BLaER1 (cell line): ENCODE measurements around the gene SSR1.

Source experiments
- H3K27ac ChIP-seq: shearing (Covaris generic); formaldehyde crosslinking; 2 replicates; pipeline ENCODE4 v1.8.1; 2022
- H3K27me3 ChIP-seq: shearing (Covaris generic); formaldehyde crosslinking; 2 replicates; pipeline ENCODE4 v1.8.1; 2022
- H3K36me3 ChIP-seq: shearing (Covaris generic); formaldehyde crosslinking; 2 replicates; pipeline ENCODE4 v1.8.1; 2022
- H3K4me1 ChIP-seq: shearing (Covaris generic); formaldehyde crosslinking; 2 replicates; pipeline ENCODE4 v1.8.1; 2022
- H3K4me2 ChIP-seq: shearing (Covaris generic); formaldehyde crosslinking; 2 replicates; pipeline ENCODE4 v1.8.1; 2022
- H3K4me3 ChIP-seq: shearing (Covaris generic); formaldehyde crosslinking; 2 replicates; pipeline ENCODE4 v1.8.1; 2022
- H3K9ac ChIP-seq: shearing (Covaris generic); formaldehyde crosslinking; 2 replicates; pipeline ENCODE4 v1.8.1; 2022
- H3K9me3 ChIP-seq: shearing (Covaris generic); formaldehyde crosslinking; 2 replicates; pipeline ENCODE4 v1.8.1; 2022
- H4K20me1 ChIP-seq: shearing (Covaris generic); formaldehyde crosslinking; 2 replicates; pipeline ENCODE4 v1.8.1; 2022
- Cebpa-rat ChIP-seq: shearing (Covaris generic); IDR thresholded peaks from 2 replicates; pipeline ENCODE4 v1.8.1; 2022

Gene SSR1

GRCh38 chr6:7260291-7261031, 52.5 kb downstream of the SSR1 start:
- H3K9ac ChIP-seq = peak overlapping the region; percentile 67
- H3K9me3 ChIP-seq = peaks cover 18% of the 10 kb centered on the region
- peak overlapping the region; percentile 99 for H3K4me2 ChIP-seq
- TF ChIP-seq Cebpa-rat = no peak
- H3K4me1 ChIP-seq = peaks cover 54% of the 10 kb centered on the region
- no peaks in the 10 kb centered on the region for H4K20me1 ChIP-seq
- H3K4me3 ChIP-seq = peak overlapping the region; percentile 65
- no peaks in the 10 kb centered on the region for H3K36me3 ChIP-seq
- no peaks in the 10 kb centered on the region for H3K27me3 ChIP-seq
- H3K27ac ChIP-seq = peak overlapping the region; percentile 80

- H4K20me1 ChIP-seq = no peaks in the 10 kb centered on the region
- no peak overlapping the region for H3K4me3 ChIP-seq
- H3K4me1 ChIP-seq = peaks cover 76% of the 10 kb centered on the region
- peak overlapping the region; percentile 99 for H3K4me2 ChIP-seq
- peak overlapping the region; percentile 80 for H3K27ac ChIP-seq
- H3K36me3 ChIP-seq = no peaks in the 10 kb centered on the region
- H3K27me3 ChIP-seq = no peaks in the 10 kb centered on the region
- peaks cover 18% of the 10 kb centered on the region for H3K9me3 ChIP-seq
- H3K9ac ChIP-seq = peak overlapping the region; percentile 45; the same call in 1 of the 2 replicates
- no peak for TF ChIP-seq Cebpa-rat
Measured at GRCh38 chr6:7258231-7258763, 54.7 kb downstream of the SSR1 start.

- H3K9me3 ChIP-seq = peaks cover 18% of the 10 kb centered on the region
- no peaks in the 10 kb centered on the region for H4K20me1 ChIP-seq
- TF ChIP-seq Cebpa-rat = no peak
- H3K4me1 ChIP-seq = peaks cover 79% of the 10 kb centered on the region
- no peak overlapping the region for H3K4me3 ChIP-seq
- H3K4me2 ChIP-seq = peak overlapping the region; percentile 99
- H3K27me3 ChIP-seq = no peaks in the 10 kb centered on the region
- peak overlapping the region; percentile 80 for H3K27ac ChIP-seq
- H3K9ac ChIP-seq = no peak overlapping the region
- no peaks in the 10 kb centered on the region for H3K36me3 ChIP-seq
Measured at GRCh38 chr6:7257521-7258230, 55.3 kb downstream of the SSR1 start.

GRCh38 chr6:7256785-7257184, 56.2 kb downstream of the SSR1 start:
- Histone ChIP-seq H3K4me3 (no peak overlapping the region), H3K27ac (no peak overlapping the region), H3K9me3 (peaks cover 18% of the 10 kb centered on the region), H3K27me3 (no peaks in the 10 kb centered on the region), H4K20me1 (no peaks in the 10 kb centered on the region), H3K36me3 (peaks cover 8% of the 10 kb centered on the region; the same call in 1 of the 2 replicates), H3K4me2 (no peak overlapping the region), H3K9ac (no peak overlapping the region), H3K4me1 (peaks cover 79% of the 10 kb centered on the region)
- TF ChIP-seq Cebpa-rat = no peak

- H3K4me1 ChIP-seq = peaks cover 79% of the 10 kb centered on the region
- peaks cover 18% of the 10 kb centered on the region for H3K9me3 ChIP-seq
- peaks cover 10% of the 10 kb centered on the region for H3K36me3 ChIP-seq
- no peak overlapping the region for H3K9ac ChIP-seq
- 0 out of 2 replicates have a peak overlapping the region, but pooled peaks have one; percentile 26 for H3K4me3 ChIP-seq
- H3K27me3 ChIP-seq = no peaks in the 10 kb centered on the region
- no peak for TF ChIP-seq Cebpa-rat
- H4K20me1 ChIP-seq = no peaks in the 10 kb centered on the region
- H3K4me2 ChIP-seq = peak overlapping the region; percentile 92
- peak overlapping the region; percentile 93 for H3K27ac ChIP-seq
Measured at GRCh38 chr6:7255918-7256317, 57.1 kb downstream of the SSR1 start.

- H3K9me3 ChIP-seq = peaks cover 18% of the 10 kb centered on the region
- H3K36me3 ChIP-seq = peaks cover 17% of the 10 kb centered on the region
- no peak for TF ChIP-seq Cebpa-rat
- H4K20me1 ChIP-seq = peaks cover 3% of the 10 kb centered on the region; the same call in 1 of the 2 replicates
- H3K27me3 ChIP-seq = no peaks in the 10 kb centered on the region
- H3K9ac ChIP-seq = peak overlapping the region; percentile 79
- H3K4me2 ChIP-seq = peak overlapping the region; percentile 92
- peaks cover 77% of the 10 kb centered on the region for H3K4me1 ChIP-seq
- H3K4me3 ChIP-seq = peak overlapping the region; percentile 26; the same call in 1 of the 2 replicates
- peak overlapping the region; percentile 93 for H3K27ac ChIP-seq
Measured at GRCh38 chr6:7254980-7255835, 57.8 kb downstream of the SSR1 start.

- Histone ChIP-seq H3K9ac (no peak overlapping the region), H3K4me3 (no peak overlapping the region), H3K36me3 (peaks cover 45% of the 10 kb centered on the region), H3K9me3 (peaks cover 18% of the 10 kb centered on the region), H3K4me2 (no peak overlapping the region), H3K4me1 (peaks cover 65% of the 10 kb centered on the region), H3K27me3 (no peaks in the 10 kb centered on the region), H4K20me1 (peaks cover 9% of the 10 kb centered on the region; the same call in 1 of the 2 replicates), H3K27ac (0 out of 2 replicates have a peak overlapping the region, but pooled peaks have one; percentile 2)
- TF ChIP-seq Cebpa-rat = no peak
Measured at GRCh38 chr6:7252390-7252789, 60.6 kb downstream of the SSR1 start.

GRCh38 chr6:7251646-7252260, 61.2 kb downstream of the SSR1 start:
- Histone ChIP-seq H3K27me3 (no peaks in the 10 kb centered on the region), H3K9me3 (peaks cover 13% of the 10 kb centered on the region), H3K4me1 (peaks cover 65% of the 10 kb centered on the region), H4K20me1 (peaks cover 9% of the 10 kb centered on the region; the same call in 1 of the 2 replicates), H3K4me3 (no peak overlapping the region), H3K36me3 (peaks cover 51% of the 10 kb centered on the region), H3K4me2 (0 out of 2 replicates have a peak overlapping the region, but pooled peaks have one; percentile 1), H3K27ac (no peak overlapping the region), H3K9ac (no peak overlapping the region)
- TF ChIP-seq Cebpa-rat = no peak

GRCh38 chr6:7250812-7251211, 62.2 kb downstream of the SSR1 start:
- no peaks in the 10 kb centered on the region for H3K27me3 ChIP-seq
- peaks cover 61% of the 10 kb centered on the region for H3K36me3 ChIP-seq
- no peak overlapping the region for H3K9ac ChIP-seq
- TF ChIP-seq Cebpa-rat = no peak
- no peak overlapping the region for H3K4me3 ChIP-seq
- H3K9me3 ChIP-seq = peaks cover 3% of the 10 kb centered on the region; the same call in 1 of the 2 replicates
- no peak overlapping the region for H3K27ac ChIP-seq
- H3K4me2 ChIP-seq = no peak overlapping the region
- H4K20me1 ChIP-seq = peaks cover 14% of the 10 kb centered on the region; the same call in 1 of the 2 replicates
- peaks cover 61% of the 10 kb centered on the region for H3K4me1 ChIP-seq
